Gastrocnemius medialis (tissue), 4 donors: ENCODE results near the gene YOD1.

Experiments used
- POLR2A ChIP-seq, 2 donors: fragments of 450-650 bp; IDR thresholded peaks; one replicate each; pipeline ENCODE4 v1.6.1; 2017; ENCODE audit warnings: antibody characterized with exemption in 2 of 2, mild to moderate bottlenecking in 2 of 2, moderate library complexity in 2 of 2
- TF ChIP-seq, protein P1 (sequence below), 5 experiments: fragments of 450-650 bp in 3 of 5; fragments of 200-600 bp in 2 of 5; sonication (generic) in 2 of 5; IDR thresholded peaks in 4 of 5; conservative IDR thresholded peaks in 1 of 5; 1 replicate in 4 of 5; 2 replicates in 1 of 5; pipeline ENCODE4 v1.5.1; 2016 to 2019; ENCODE audit warnings: antibody characterized with exemption in 5 of 5, mild to moderate bottlenecking in 3 of 5, moderate library complexity in 3 of 5

- TF ChIP-seq POLR2A (IDR thresholded peaks at IDR 0.05) = no peak
- TF ChIP-seq, protein P1, sequence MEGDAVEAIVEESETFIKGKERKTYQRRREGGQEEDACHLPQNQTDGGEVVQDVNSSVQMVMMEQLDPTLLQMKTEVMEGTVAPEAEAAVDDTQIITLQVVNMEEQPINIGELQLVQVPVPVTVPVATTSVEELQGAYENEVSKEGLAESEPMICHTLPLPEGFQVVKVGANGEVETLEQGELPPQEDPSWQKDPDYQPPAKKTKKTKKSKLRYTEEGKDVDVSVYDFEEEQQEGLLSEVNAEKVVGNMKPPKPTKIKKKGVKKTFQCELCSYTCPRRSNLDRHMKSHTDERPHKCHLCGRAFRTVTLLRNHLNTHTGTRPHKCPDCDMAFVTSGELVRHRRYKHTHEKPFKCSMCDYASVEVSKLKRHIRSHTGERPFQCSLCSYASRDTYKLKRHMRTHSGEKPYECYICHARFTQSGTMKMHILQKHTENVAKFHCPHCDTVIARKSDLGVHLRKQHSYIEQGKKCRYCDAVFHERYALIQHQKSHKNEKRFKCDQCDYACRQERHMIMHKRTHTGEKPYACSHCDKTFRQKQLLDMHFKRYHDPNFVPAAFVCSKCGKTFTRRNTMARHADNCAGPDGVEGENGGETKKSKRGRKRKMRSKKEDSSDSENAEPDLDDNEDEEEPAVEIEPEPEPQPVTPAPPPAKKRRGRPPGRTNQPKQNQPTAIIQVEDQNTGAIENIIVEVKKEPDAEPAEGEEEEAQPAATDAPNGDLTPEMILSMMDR (IDR thresholded peaks at IDR 0.05 in 4 of 5, conservative IDR thresholded peaks at IDR 0.05 in 1 of 5) = no peak
These were observed 34.9 kb upstream of the YOD1 start for GRCh38 chr1:207085887-207086286.
